C4-2B (cell line): ENCODE measurements around the gene TRPC3.

Experiments used
- H3K27ac ChIP-seq: fragments of 450-650 bp; 2 replicates; pipeline ENCODE4 v1.5.1; 2017
- CTCF ChIP-seq: fragments of 450-650 bp; conservative IDR thresholded peaks from 2 replicates; pipeline ENCODE4 v1.5.1; 2017; ENCODE audit warnings: mild to moderate bottlenecking
- ZFX ChIP-seq: fragments of 450-650 bp; IDR thresholded peaks from 2 replicates; pipeline ENCODE4 v1.6.1; 2017

The TRPC3 gene

GRCh38 chr4:121951521-121952110 is at the start of gene TRPC3:
TSS of gene TRPC3 (minus strand) at chr4:121952060. CDS start at chr4:121951680, 380 bp downstream.
- TF ChIP-seq CTCF (no peak), ZFX (no peak)
- no peak within 1 kb of the TSS for H3K27ac ChIP-seq

GRCh38 chr4:122000849-122001248 is 49.0 kb upstream of the TRPC3 start:
- no peak overlapping the region for H3K27ac ChIP-seq

GRCh38 chr4:121998024-121998423 is 46.2 kb upstream of the TRPC3 start:
- TF ChIP-seq ZFX (no peak), CTCF (no peak)
- H3K27ac ChIP-seq, result no peak overlapping the region

More at GRCh38 chr4:122000849-122001248, 49.0 kb upstream of the TRPC3 start:
- TF ChIP-seq CTCF (no peak), ZFX (no peak)

GRCh38 chr4:121995790-121996537 is 44.1 kb upstream of the TRPC3 start:
- no peak overlapping the region for H3K27ac ChIP-seq

GRCh38 chr4:121991968-121992367 is 40.1 kb upstream of the TRPC3 start:
- H3K27ac ChIP-seq, result no peak overlapping the region
- TF ChIP-seq ZFX (no peak), CTCF (no peak)

More at GRCh38 chr4:121995790-121996537, 44.1 kb upstream of the TRPC3 start:
- TF ChIP-seq ZFX (no peak), CTCF (no peak)

GRCh38 chr4:121990489-121990888 is 38.6 kb upstream of the TRPC3 start:
- TF ChIP-seq ZFX (no peak), CTCF (no peak)
- H3K27ac ChIP-seq, result no peak overlapping the region

GRCh38 chr4:121989715-121990114 is 37.9 kb upstream of the TRPC3 start:
- H3K27ac ChIP-seq, result no peak overlapping the region

More at GRCh38 chr4:121989715-121990114, 37.9 kb upstream of the TRPC3 start:
- no peak for TF ChIP-seq ZFX
- TF ChIP-seq CTCF, result no peak
